HFFc6 (cell line): ENCODE results near the gene REG1B. TPM values are rescaled to one million over a fixed set of nuclear protein-coding genes. Genes with fewer than 3 reads are reported as not detected.

ENCODE experiments used
- DNase-seq: peaks from one replicate; pipeline ENCODE4 v3.0.0-alpha.2; 2018
- H3K27ac Mint-ChIP-seq: 2 replicates; pipeline ENCODE4 v1.8.0; 2020; ENCODE audit warnings: mild to moderate bottlenecking, mixed read lengths
- H3K27me3 Mint-ChIP-seq: 2 replicates; pipeline ENCODE4 v1.8.0; 2021; ENCODE audit warnings: mild to moderate bottlenecking, moderate library complexity, mixed read lengths; ENCODE audit not compliant: insufficient read depth
- H3K36me3 Mint-ChIP-seq: 2 replicates; pipeline ENCODE4 v1.8.0; 2021; ENCODE audit warnings: low read depth, mixed read lengths
- H3K4me1 Mint-ChIP-seq: 2 replicates; pipeline ENCODE4 v1.8.0; 2020; ENCODE audit warnings: low read depth, mixed read lengths
- H3K4me3 Mint-ChIP-seq: 2 replicates; pipeline ENCODE4 v1.8.0; 2020; ENCODE audit warnings: mild to moderate bottlenecking, moderate library complexity, mixed read lengths
- H3K9me3 Mint-ChIP-seq: 2 replicates; pipeline ENCODE4 v1.8.0; 2020; ENCODE audit warnings: mild to moderate bottlenecking, mixed read lengths
- total RNA-seq, 6 experiments: library from RNA; stranded (reverse); fragmentation: NEBNext Ultra II Directional; extraction: Animal tissue kit (Norgen Biotek cat#: 25700); gene quantifications; 2 replicates in 1 of 6; 3 replicates in 5 of 6; pipeline ENCODE4 v1.2.3, GENCODE V29; 2021
- TF ChIP-seq, protein P1 (sequence below): fragments of 200-600 bp; sonication (generic); IDR thresholded peaks from 2 replicates; pipeline ENCODE4 v1.5.0; 2021; ENCODE audit warnings: antibody characterized with exemption, mild to moderate bottlenecking

REG1B gene
- total RNA-seq, 6 experiments from 2014 or later, result not detected

- Mint-ChIP-seq H3K27me3 (no peaks in the 10 kb centered on the region), H3K4me3 (no peak overlapping the region), H3K27ac (no peak overlapping the region), H3K9me3 (peaks cover 39% of the 10 kb centered on the region), H3K4me1 (no peaks in the 10 kb centered on the region), H3K36me3 (peaks cover 6% of the 10 kb centered on the region; the same call in 1 of the 2 replicates)
- no peak for DNase-seq
- TF ChIP-seq, protein P1, sequence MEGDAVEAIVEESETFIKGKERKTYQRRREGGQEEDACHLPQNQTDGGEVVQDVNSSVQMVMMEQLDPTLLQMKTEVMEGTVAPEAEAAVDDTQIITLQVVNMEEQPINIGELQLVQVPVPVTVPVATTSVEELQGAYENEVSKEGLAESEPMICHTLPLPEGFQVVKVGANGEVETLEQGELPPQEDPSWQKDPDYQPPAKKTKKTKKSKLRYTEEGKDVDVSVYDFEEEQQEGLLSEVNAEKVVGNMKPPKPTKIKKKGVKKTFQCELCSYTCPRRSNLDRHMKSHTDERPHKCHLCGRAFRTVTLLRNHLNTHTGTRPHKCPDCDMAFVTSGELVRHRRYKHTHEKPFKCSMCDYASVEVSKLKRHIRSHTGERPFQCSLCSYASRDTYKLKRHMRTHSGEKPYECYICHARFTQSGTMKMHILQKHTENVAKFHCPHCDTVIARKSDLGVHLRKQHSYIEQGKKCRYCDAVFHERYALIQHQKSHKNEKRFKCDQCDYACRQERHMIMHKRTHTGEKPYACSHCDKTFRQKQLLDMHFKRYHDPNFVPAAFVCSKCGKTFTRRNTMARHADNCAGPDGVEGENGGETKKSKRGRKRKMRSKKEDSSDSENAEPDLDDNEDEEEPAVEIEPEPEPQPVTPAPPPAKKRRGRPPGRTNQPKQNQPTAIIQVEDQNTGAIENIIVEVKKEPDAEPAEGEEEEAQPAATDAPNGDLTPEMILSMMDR, result no peak
Measured at GRCh38 chr2:79097843-79098242, 10.1 kb upstream of the REG1B start.

- no peak overlapping the region for H3K4me3 Mint-ChIP-seq
- no peaks in the 10 kb centered on the region for H3K36me3 Mint-ChIP-seq
- TF ChIP-seq, protein P1, result no peak
- H3K9me3 Mint-ChIP-seq, result peaks cover 24% of the 10 kb centered on the region
- no peaks in the 10 kb centered on the region for H3K4me1 Mint-ChIP-seq
- DNase-seq, result no peak
- H3K27ac Mint-ChIP-seq, result no peak overlapping the region
- no peaks in the 10 kb centered on the region for H3K27me3 Mint-ChIP-seq
Measured at GRCh38 chr2:79090693-79091092, 2.9 kb upstream of the REG1B start.

DNA sequence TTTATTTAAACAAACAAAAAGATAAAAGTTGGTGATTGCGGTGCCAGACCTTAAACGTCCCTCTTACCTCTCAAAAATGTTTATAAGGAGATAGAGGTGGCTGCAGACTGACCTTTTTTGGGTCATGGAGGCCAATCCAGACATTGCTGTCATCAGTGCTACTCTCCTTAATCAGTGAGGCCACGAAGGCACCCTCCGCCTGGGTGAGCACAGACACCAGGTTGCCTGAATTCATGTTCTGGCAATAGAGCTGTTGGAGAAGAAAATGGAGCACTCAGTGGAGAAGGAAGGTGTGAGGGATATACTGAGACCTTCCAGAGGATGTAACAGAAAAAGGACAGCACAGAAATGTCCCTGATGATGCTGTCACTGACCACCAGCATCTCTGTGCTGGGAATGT is 1.5 kb downstream of the REG1B start:
- Mint-ChIP-seq H3K9me3 (peaks cover 55% of the 10 kb centered on the region), H3K27me3 (no peaks in the 10 kb centered on the region), H3K4me3 (no peak overlapping the region), H3K36me3 (no peaks in the 10 kb centered on the region), H3K27ac (no peak overlapping the region), H3K4me1 (no peaks in the 10 kb centered on the region)
- no peak for DNase-seq
- TF ChIP-seq, protein P1, result no peak

GRCh38 chr2:79085382-79085781 is 2.4 kb downstream of the REG1B start:
- Mint-ChIP-seq H3K27ac (no peak overlapping the region), H3K27me3 (no peaks in the 10 kb centered on the region; the same call in 1 of the 2 replicates), H3K36me3 (no peaks in the 10 kb centered on the region), H3K4me3 (no peak overlapping the region), H3K4me1 (no peaks in the 10 kb centered on the region), H3K9me3 (peaks cover 63% of the 10 kb centered on the region)
- no peak for DNase-seq
- TF ChIP-seq, protein P1, result no peak

DNA sequence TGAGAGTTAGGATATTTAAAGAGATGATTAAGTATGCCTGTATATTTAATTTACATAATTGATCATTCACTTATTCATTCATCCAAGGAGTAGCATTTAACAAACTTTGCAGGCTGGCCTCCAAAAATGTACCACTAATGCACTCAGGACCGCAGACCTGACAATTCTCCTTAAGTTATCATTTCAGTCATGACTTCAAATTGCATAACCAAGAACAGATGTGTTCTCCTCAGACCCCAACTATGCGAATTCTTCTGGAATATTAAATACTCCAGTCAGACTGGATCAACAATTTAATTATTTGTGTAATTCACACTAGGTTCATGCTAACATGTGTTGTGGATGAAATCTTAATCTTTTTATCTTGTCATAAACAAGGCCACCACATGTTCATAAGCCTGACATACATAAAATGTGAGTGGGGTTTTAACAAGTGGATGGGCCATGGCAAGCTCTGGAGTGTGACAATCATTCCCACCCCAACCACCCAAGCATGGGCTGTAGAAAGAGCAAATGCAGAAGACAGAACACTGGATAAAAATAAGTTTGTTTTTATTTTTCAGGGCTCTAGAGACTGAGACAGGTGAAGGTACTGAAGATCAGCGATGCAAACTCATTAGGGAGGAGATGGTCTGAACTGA is 3.2 kb downstream of the REG1B start:
- Mint-ChIP-seq H3K27ac (no peak overlapping the region), H3K4me3 (no peak overlapping the region), H3K9me3 (peaks cover 71% of the 10 kb centered on the region), H3K4me1 (no peaks in the 10 kb centered on the region), H3K27me3 (no peaks in the 10 kb centered on the region; the same call in 1 of the 2 replicates), H3K36me3 (no peaks in the 10 kb centered on the region)
- no peak for DNase-seq
- TF ChIP-seq, protein P1, result no peak
